ENCODE results near the gene ZC3H6.

Gene ZC3H6

GRCh38 chr2:112275311-112275886 lies at the start of gene ZC3H6:
ZC3H6 (plus strand) TSS chr2:112275597; CDS start chr2:112275995, 398 bp downstream.
- peak; percentile 92 for DNase-seq

- DNase-seq = no peak
Measured at GRCh38 chr2:112229348-112229747, 46.0 kb upstream of the ZC3H6 start.

- no peak for DNase-seq
Measured at GRCh38 chr2:112230371-112230770, 45.0 kb upstream of the ZC3H6 start.

GRCh38 chr2:112239862-112240261 lies 35.5 kb upstream of the ZC3H6 start:
- no peak for DNase-seq

GRCh38 chr2:112242384-112242783 lies 33.0 kb upstream of the ZC3H6 start:
- no peak for DNase-seq

- DNase-seq = no peak
Measured at GRCh38 chr2:112243233-112243632, 32.2 kb upstream of the ZC3H6 start.

GRCh38 chr2:112244854-112245253 lies 30.5 kb upstream of the ZC3H6 start:
- DNase-seq = no peak

- DNase-seq = no peak
Measured at GRCh38 chr2:112251271-112251670, 24.1 kb upstream of the ZC3H6 start.

- DNase-seq = no peak
Measured at GRCh38 chr2:112253261-112253815, 22.1 kb upstream of the ZC3H6 start.

GRCh38 chr2:112254466-112255240 lies 20.7 kb upstream of the ZC3H6 start, which contains the start of gene ZC3H8:
ZC3H8 (minus strand) TSS chr2:112255042; CDS start chr2:112254981, 61 bp downstream.
- DNase-seq = peak; percentile 84

- DNase-seq = peak; percentile 90
Measured at GRCh38 chr2:112255875-112256274, 19.5 kb upstream of the ZC3H6 start.

- peak; percentile 30 for DNase-seq
Measured at GRCh38 chr2:112256654-112257053, 18.7 kb upstream of the ZC3H6 start.

- no peak for DNase-seq
Measured at GRCh38 chr2:112257575-112257974, 17.8 kb upstream of the ZC3H6 start.

GRCh38 chr2:112259509-112260294 lies 15.7 kb upstream of the ZC3H6 start:
- peak; percentile 30 for DNase-seq

- DNase-seq = no peak
Measured at GRCh38 chr2:112260295-112260625, 15.1 kb upstream of the ZC3H6 start.

GRCh38 chr2:112262876-112263275 lies 12.5 kb upstream of the ZC3H6 start:
- DNase-seq = no peak

GRCh38 chr2:112268547-112268946 lies 6.8 kb upstream of the ZC3H6 start:
- DNase-seq = no peak

- DNase-seq = no peak
Measured at GRCh38 chr2:112272669-112273068, 2.7 kb upstream of the ZC3H6 start.

- no peak for DNase-seq
Measured at GRCh38 chr2:112273349-112273748, 2.0 kb upstream of the ZC3H6 start.

GRCh38 chr2:112275887-112276773 lies 733 bp downstream of the ZC3H6 start:
- peak; percentile 76 for DNase-seq

GRCh38 chr2:112276954-112277353 lies 1.6 kb downstream of the ZC3H6 start:
- DNase-seq = no peak

- DNase-seq = no peak
Measured at GRCh38 chr2:112277596-112278220, 2.3 kb downstream of the ZC3H6 start.

Data from GF-D8 (cell line).